Gastroesophageal sphincter (tissue), 3 donors: ENCODE measurements around the gene MKI67.

ENCODE experiments used
- POLR2A ChIP-seq, 2 donors: fragments of 450-650 bp; IDR thresholded peaks; one replicate each; pipeline ENCODE4 v1.6.1; 2017; ENCODE audit warnings: antibody characterized with exemption in 2 of 2, mild to moderate bottlenecking in 2 of 2, moderate library complexity in 1 of 2
- POLR2AphosphoS5 ChIP-seq: sonication (generic); formaldehyde crosslinking; IDR thresholded peaks from one replicate; pipeline ENCODE4 v1.6.1; 2017; ENCODE audit warnings: antibody characterized with exemption
- TF ChIP-seq, protein P1 (sequence below), 4 experiments: fragments of 200-600 bp in 2 of 4; fragments of 450-650 bp in 2 of 4; sonication (generic) in 1 of 4; IDR thresholded peaks; one replicate each; pipeline ENCODE4 v1.5.1; 2017 to 2019; ENCODE audit warnings: antibody characterized with exemption in 4 of 4, mild to moderate bottlenecking in 2 of 4, moderate library complexity in 2 of 4

GRCh38 chr10:128083191-128083895 lies 42.9 kb downstream of the MKI67 start:
- TF ChIP-seq, protein P1, sequence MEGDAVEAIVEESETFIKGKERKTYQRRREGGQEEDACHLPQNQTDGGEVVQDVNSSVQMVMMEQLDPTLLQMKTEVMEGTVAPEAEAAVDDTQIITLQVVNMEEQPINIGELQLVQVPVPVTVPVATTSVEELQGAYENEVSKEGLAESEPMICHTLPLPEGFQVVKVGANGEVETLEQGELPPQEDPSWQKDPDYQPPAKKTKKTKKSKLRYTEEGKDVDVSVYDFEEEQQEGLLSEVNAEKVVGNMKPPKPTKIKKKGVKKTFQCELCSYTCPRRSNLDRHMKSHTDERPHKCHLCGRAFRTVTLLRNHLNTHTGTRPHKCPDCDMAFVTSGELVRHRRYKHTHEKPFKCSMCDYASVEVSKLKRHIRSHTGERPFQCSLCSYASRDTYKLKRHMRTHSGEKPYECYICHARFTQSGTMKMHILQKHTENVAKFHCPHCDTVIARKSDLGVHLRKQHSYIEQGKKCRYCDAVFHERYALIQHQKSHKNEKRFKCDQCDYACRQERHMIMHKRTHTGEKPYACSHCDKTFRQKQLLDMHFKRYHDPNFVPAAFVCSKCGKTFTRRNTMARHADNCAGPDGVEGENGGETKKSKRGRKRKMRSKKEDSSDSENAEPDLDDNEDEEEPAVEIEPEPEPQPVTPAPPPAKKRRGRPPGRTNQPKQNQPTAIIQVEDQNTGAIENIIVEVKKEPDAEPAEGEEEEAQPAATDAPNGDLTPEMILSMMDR (IDR thresholded peaks at IDR 0.05), result no peak
- TF ChIP-seq POLR2A (IDR thresholded peaks at IDR 0.05) (no peak), POLR2AphosphoS5 (no peak)
